Measurements from ENCODE around the gene DYSF. TPM values are rescaled to one million over a fixed set of nuclear protein-coding genes. Genes with fewer than 3 reads are reported as not detected.

Gene DYSF
- total and polyA plus RNA-seq, 2 donors (not counting 3 experiments of a cell fraction or from before 2014, with no cell fraction given), result 50.9 to 152 TPM

DNA sequence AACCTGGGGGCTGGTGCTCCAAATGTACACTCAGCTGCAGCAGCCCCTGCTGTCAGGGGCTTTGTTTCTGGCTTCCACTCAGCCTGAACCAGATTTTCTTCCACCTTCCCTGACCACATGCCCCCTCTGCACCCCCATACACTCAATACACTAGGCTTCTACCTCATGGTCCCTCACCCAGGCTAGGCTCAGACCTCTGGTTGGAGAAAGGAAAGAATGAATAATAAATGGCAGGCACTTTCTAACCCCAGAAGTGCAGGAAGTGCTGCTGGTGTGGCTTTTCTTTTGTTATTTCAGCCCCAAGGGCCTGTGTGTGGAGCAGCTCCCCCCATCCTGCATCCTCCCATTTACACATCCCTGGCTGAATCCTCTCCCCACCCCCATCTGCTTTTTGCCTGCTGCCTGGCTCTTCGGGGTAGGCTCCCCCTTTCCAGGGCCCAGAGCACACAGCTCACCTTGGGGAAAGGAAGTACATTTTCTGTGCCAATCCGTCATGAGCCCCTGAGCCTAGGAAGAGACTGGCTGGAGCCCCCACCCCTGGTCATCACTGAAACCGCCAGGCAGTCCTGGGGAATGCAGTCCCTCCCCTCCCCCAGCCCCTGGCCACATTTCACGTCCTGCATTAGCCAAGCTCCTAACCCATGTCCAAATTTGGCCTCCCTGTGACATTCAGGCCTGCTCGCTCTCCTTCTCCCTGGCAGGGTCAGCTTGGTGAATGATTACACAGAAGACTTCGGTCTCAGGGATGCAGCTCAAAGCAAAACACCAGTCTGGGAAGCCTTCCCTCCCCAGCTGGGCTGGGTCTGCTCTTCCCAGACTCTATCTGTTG, 2.6 kb downstream of the DYSF start:
- CTCF ChIA-PET, result interaction anchor here (0.8 to 19.5 kb wide), 11 partner anchors 9 to 156 kb away, joined by 3 to 670 read pairs (median 5); partner anchors contain the start of gene ZNF638
- peaks cover 78% of the 10 kb centered on the region for H3K4me1 ChIP-seq (ENCODE audit: control insufficient read depth, extremely low read depth, insufficient read depth, low read length)
- TF ChIP-seq POLR2AphosphoS5 (IDR thresholded peaks at IDR 0.05; ENCODE audit: insufficient read depth, low read depth, low read length) (peak; percentile 41), POLR2A (IDR thresholded peaks at IDR 0.05; ENCODE audit: low read depth, low read length) (no peak), FOS (IDR thresholded peaks at IDR 0.05; ENCODE audit: borderline replicate concordance, insufficient read depth, low read length) (peak; percentile 21)
- H3K36me3 ChIP-seq (ENCODE audit: control insufficient read depth in 2 of 2, extremely low read depth in 1 of 2, insufficient read depth in 2 of 2, low read length in 2 of 2), result no peaks in the 10 kb centered on the region
- dilution Hi-C loops (cut with MboI; ENCODE audit: extremely low pct_ligation_motif_present, low sequenced_read_pairs) (no loop called here), intact Hi-C loops (cut with micrococcal nuclease) (loop anchor here (5.0 to 10.0 kb wide), 3 partner anchors 124 to 159 kb away; partner anchors contain the start of gene ZNF638)
- peak overlapping the region; percentile 40 for H3K27ac ChIP-seq (ENCODE audit: insufficient read depth, low read depth, low read length)
- no peaks in the 10 kb centered on the region for H3K9me3 ChIP-seq (replicated peaks; ENCODE audit: control insufficient read depth, insufficient read depth, low read length)
- H3K4me2 ChIP-seq (ENCODE audit: insufficient read depth, low read length), result no peak overlapping the region
- no peak overlapping the region for H3K9ac ChIP-seq (replicated peaks; ENCODE audit: extremely low read depth, insufficient read depth, low read length)
- no peaks in the 10 kb centered on the region for H3K27me3 ChIP-seq (ENCODE audit: control insufficient read depth in 2 of 2, insufficient read depth in 2 of 2, low read length in 2 of 2)
- H4K20me1 ChIP-seq (replicated peaks; ENCODE audit: control insufficient read depth, extremely low read depth, insufficient read depth, low read length), result no peaks in the 10 kb centered on the region
- POLR2A ChIA-PET, result no interaction called here
- H3K79me2 ChIP-seq (ENCODE audit: control insufficient read depth, insufficient read depth, low read length), result no peaks in the 10 kb centered on the region
- peak overlapping the region; percentile 15 for H2AFZ ChIP-seq (ENCODE audit: low read depth, low read length)
- peak; percentile 71 for DNase-seq (ENCODE audit: low read depth, low spot score)
- no peaks in the 10 kb centered on the region for H3K9me1 ChIP-seq (replicated peaks; ENCODE audit: control insufficient read depth, extremely low read depth, insufficient read depth, low read length)
- FAIRE-seq, result peak; percentile 94
- BruUV-seq (replicated peaks), result no TSS peak
- H3K4me3 ChIP-seq (replicated peaks in 1 of 3; ENCODE audit: insufficient read depth in 1 of 3, low read depth in 1 of 3, low read length in 3 of 3), result no peak overlapping the region

DNA sequence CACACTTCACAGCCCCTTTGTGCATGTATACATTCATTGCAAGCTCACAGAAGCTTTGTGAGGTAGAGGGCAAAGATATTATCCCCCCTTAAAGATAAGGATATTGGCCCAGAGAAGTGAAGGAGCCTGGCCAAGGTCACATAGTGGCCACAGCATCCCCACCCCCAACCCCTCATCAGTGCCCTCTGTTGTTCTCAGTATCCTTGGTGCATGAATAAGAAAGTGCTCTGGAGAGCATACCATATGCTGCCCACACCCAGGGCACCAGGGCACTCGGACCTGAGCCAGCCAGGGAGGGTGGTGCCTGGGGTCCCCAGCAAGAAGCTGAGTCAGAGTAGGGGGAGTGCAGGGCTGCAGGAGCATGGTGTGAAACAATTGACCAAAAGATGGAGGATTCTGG, 3.3 kb downstream of the DYSF start:
- dilution Hi-C loops (cut with MboI; ENCODE audit: extremely low pct_ligation_motif_present, low sequenced_read_pairs), result no loop called here
- no peak overlapping the region for H3K4me2 ChIP-seq (ENCODE audit: insufficient read depth, low read length)
- no peaks in the 10 kb centered on the region for H3K9me3 ChIP-seq (replicated peaks; ENCODE audit: control insufficient read depth, insufficient read depth, low read length)
- H3K4me1 ChIP-seq (ENCODE audit: control insufficient read depth, extremely low read depth, insufficient read depth, low read length), result peaks cover 84% of the 10 kb centered on the region
- no peaks in the 10 kb centered on the region for H3K79me2 ChIP-seq (ENCODE audit: control insufficient read depth, insufficient read depth, low read length)
- H3K27ac ChIP-seq (ENCODE audit: insufficient read depth, low read depth, low read length), result no peak overlapping the region
- H3K27me3 ChIP-seq (ENCODE audit: control insufficient read depth in 2 of 2, insufficient read depth in 2 of 2, low read length in 2 of 2), result no peaks in the 10 kb centered on the region
- FAIRE-seq (no peak), DNase-seq (ENCODE audit: low read depth, low spot score) (no peak)
- H3K4me3 ChIP-seq (replicated peaks in 1 of 3; ENCODE audit: insufficient read depth in 1 of 3, low read depth in 1 of 3, low read length in 3 of 3), result no peak overlapping the region
- H3K9ac ChIP-seq (replicated peaks; ENCODE audit: extremely low read depth, insufficient read depth, low read length), result no peak overlapping the region
- POLR2A ChIA-PET, result no interaction called here
- no peaks in the 10 kb centered on the region for H3K36me3 ChIP-seq (ENCODE audit: control insufficient read depth in 2 of 2, extremely low read depth in 1 of 2, insufficient read depth in 2 of 2, low read length in 2 of 2)
- H2AFZ ChIP-seq (ENCODE audit: low read depth, low read length), result no peak overlapping the region
- CTCF ChIA-PET, result interaction anchor here (0.8 to 19.5 kb wide), 6 partner anchors 11 to 157 kb away, joined by 3 to 670 read pairs (median 16); partner anchors contain the start of gene ZNF638
- H3K9me1 ChIP-seq (replicated peaks; ENCODE audit: control insufficient read depth, extremely low read depth, insufficient read depth, low read length), result no peaks in the 10 kb centered on the region
- no peaks in the 10 kb centered on the region for H4K20me1 ChIP-seq (replicated peaks; ENCODE audit: control insufficient read depth, extremely low read depth, insufficient read depth, low read length)
- TF ChIP-seq POLR2A (IDR thresholded peaks at IDR 0.05; ENCODE audit: low read depth, low read length), result no peak
- no peak for TF ChIP-seq POLR2AphosphoS5 (IDR thresholded peaks at IDR 0.05; ENCODE audit: insufficient read depth, low read depth, low read length)
- TF ChIP-seq, protein P1, sequence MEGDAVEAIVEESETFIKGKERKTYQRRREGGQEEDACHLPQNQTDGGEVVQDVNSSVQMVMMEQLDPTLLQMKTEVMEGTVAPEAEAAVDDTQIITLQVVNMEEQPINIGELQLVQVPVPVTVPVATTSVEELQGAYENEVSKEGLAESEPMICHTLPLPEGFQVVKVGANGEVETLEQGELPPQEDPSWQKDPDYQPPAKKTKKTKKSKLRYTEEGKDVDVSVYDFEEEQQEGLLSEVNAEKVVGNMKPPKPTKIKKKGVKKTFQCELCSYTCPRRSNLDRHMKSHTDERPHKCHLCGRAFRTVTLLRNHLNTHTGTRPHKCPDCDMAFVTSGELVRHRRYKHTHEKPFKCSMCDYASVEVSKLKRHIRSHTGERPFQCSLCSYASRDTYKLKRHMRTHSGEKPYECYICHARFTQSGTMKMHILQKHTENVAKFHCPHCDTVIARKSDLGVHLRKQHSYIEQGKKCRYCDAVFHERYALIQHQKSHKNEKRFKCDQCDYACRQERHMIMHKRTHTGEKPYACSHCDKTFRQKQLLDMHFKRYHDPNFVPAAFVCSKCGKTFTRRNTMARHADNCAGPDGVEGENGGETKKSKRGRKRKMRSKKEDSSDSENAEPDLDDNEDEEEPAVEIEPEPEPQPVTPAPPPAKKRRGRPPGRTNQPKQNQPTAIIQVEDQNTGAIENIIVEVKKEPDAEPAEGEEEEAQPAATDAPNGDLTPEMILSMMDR (IDR thresholded peaks at IDR 0.05; ENCODE audit: extremely low read depth in 1 of 2, insufficient read depth in 1 of 2, low read depth in 1 of 2, low read length in 2 of 2), result no peak
- TF ChIP-seq GATA2 (IDR thresholded peaks at IDR 0.05; ENCODE audit: insufficient read depth, insufficient read length, low read depth, low read length), result no peak
- BruUV-seq (replicated peaks), result no TSS peak
- intact Hi-C loops (cut with micrococcal nuclease), result loop anchor here (5.0 to 10.0 kb wide), 3 partner anchors 124 to 159 kb away; partner anchors contain the start of gene ZNF638

Measured in endothelial cell of umbilical vein (primary cell).